ENCODE data around the gene KCNK16.

Gene KCNK16

DNA sequence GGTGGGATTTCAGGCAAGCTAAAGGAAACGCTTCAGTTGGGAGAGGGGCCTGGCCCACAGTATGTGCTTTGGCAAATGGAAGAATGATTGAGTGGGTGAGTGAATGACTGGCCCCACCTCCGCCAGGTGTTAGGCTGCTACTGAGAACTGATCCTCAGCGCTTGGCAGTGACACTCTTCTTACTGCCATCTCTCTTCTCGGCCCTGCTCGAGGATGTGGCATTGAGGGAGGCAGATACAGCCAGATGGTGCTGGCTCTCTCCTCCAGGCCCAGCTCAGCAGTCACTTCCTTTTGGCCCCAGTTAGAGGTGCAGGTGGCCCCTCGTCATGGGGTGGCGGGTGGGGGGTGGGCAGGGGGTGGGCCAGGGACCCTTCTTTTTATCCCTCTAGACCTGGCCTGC, 54.3 kb downstream of the KCNK16 start:
- DNase-seq (ENCODE audit: low spot score in 2 of 2), result no peak
- no peaks in the 10 kb centered on the region for H3K9me3 Mint-ChIP-seq
- peaks cover 3% of the 10 kb centered on the region for H3K27me3 Mint-ChIP-seq
- H3K4me1 Mint-ChIP-seq, result peaks cover 4% of the 10 kb centered on the region
- no peak overlapping the region for H3K4me3 Mint-ChIP-seq
- no peak overlapping the region for H3K27ac Mint-ChIP-seq
- no peaks in the 10 kb centered on the region for H3K36me3 Mint-ChIP-seq
- no peak for ATAC-seq (ENCODE audit: low read depth)

- no peaks in the 10 kb centered on the region for H3K9me3 Mint-ChIP-seq
- DNase-seq (ENCODE audit: low spot score in 2 of 2), result no peak
- no peak for ATAC-seq (ENCODE audit: low read depth)
- H3K4me3 Mint-ChIP-seq, result no peak overlapping the region
- H3K4me1 Mint-ChIP-seq, result no peaks in the 10 kb centered on the region
- H3K27me3 Mint-ChIP-seq, result peaks cover 6% of the 10 kb centered on the region
- H3K27ac Mint-ChIP-seq, result no peak overlapping the region
- no peaks in the 10 kb centered on the region for H3K36me3 Mint-ChIP-seq
These were observed 55.6 kb downstream of the KCNK16 start for GRCh38 chr6:39266782-39267355.

DNA sequence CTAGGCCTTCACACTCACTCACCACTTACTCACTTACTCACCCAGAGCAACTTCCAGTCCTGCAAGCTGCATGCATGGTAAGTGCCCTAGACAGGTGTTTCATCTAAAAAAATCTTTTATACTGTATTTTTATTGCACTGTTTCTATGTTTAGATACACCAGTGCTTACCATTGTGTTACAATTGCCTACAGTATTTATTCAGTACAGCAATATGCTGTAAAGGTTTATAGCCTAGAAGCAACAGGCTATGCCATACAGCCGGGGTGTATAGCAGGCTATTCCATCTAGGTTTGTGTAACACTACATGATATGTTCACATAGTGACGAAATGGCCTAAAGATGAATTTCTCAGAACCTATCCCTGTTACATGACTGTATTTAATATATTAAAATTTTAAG, 56.1 kb downstream of the KCNK16 start:
- Mint-ChIP-seq H3K27me3 (peaks cover 8% of the 10 kb centered on the region), H3K27ac (no peak overlapping the region), H3K4me1 (no peaks in the 10 kb centered on the region), H3K4me3 (no peak overlapping the region), H3K36me3 (no peaks in the 10 kb centered on the region), H3K9me3 (no peaks in the 10 kb centered on the region)
- DNase-seq (ENCODE audit: low spot score in 2 of 2) (no peak), ATAC-seq (ENCODE audit: low read depth) (no peak)
